ENCODE results near the gene PDE5A. TPM values are rescaled to one million over a fixed set of nuclear protein-coding genes. Genes with fewer than 3 reads are reported as not detected.

Gene PDE5A
- polyA plus RNA-seq, 1 donor (not counting 4 experiments of a cell fraction or from before 2014, with no cell fraction given): 3.6 TPM

GRCh38 chr4:119518915-119519410, 109.6 kb downstream of the PDE5A start:
- peaks cover 0 to 2% of the 10 kb centered on the region in 2 experiments for H3K36me3 ChIP-seq (ENCODE audit: control insufficient read depth in 2 of 2, extremely low read depth in 1 of 2, insufficient read depth in 2 of 2, low read length in 2 of 2)
- no peaks in the 10 kb centered on the region for H3K27me3 ChIP-seq (ENCODE audit: control insufficient read depth, extremely low read depth, insufficient read depth, low read length)
- no peaks in the 10 kb centered on the region for H3K9me3 ChIP-seq (ENCODE audit: control insufficient read depth, low read depth, low read length)
- H3K4me1 ChIP-seq (ENCODE audit: control insufficient read depth, extremely low read depth, insufficient read depth, low read length): no peaks in the 10 kb centered on the region
- no peak overlapping the region for H3K4me3 ChIP-seq (ENCODE audit: control insufficient read depth in 2 of 3, extremely low read depth in 1 of 3, insufficient read depth in 2 of 3, low read depth in 1 of 3, low read length in 3 of 3)
- no peaks in the 10 kb centered on the region for H3K9me1 ChIP-seq (ENCODE audit: control insufficient read depth, extremely low read depth, insufficient read depth, low read length)
- DNase-seq (ENCODE audit: low read depth, low spot score): no peak
- H3K4me2 ChIP-seq (ENCODE audit: control insufficient read depth, extremely low read depth, insufficient read depth, low read depth, low read length): no peak overlapping the region
- no peak overlapping the region for H3K27ac ChIP-seq (ENCODE audit: control insufficient read depth, insufficient read depth, low read length)
- no peak overlapping the region for H3K9ac ChIP-seq (ENCODE audit: control insufficient read depth, extremely low read depth, insufficient read depth, low read length)
- H4K20me1 ChIP-seq (ENCODE audit: control insufficient read depth, extremely low read depth, insufficient read depth, low read length): no peaks in the 10 kb centered on the region
- dilution Hi-C loops (cut with MboI; ENCODE audit: extremely low pct_ligation_motif_present, low sequenced_read_pairs): no loop called here
- TF ChIP-seq EZH2 (IDR thresholded peaks at IDR 0.05; ENCODE audit: low read length) (no peak), CTCF (optimal IDR thresholded peaks at IDR 0.05 in 1 of 3, IDR thresholded peaks at IDR 0.05 in 1 of 3, conservative IDR thresholded peaks at IDR 0.05 in 1 of 3; ENCODE audit: extremely low read depth in 1 of 3, insufficient read depth in 2 of 3, low read length in 3 of 3) (no peak)
- no peaks in the 10 kb centered on the region for H3K79me2 ChIP-seq (ENCODE audit: control insufficient read depth, insufficient read depth, low read length)
- no peak for FAIRE-seq
- H2AFZ ChIP-seq (ENCODE audit: control insufficient read depth, low read length): no peak overlapping the region

GRCh38 chr4:119518230-119518892, 110.2 kb downstream of the PDE5A start:
- no peaks in the 10 kb centered on the region for H4K20me1 ChIP-seq (ENCODE audit: control insufficient read depth, extremely low read depth, insufficient read depth, low read length)
- H3K9me3 ChIP-seq (ENCODE audit: control insufficient read depth, low read depth, low read length): no peaks in the 10 kb centered on the region
- no peak overlapping the region for H3K27ac ChIP-seq (ENCODE audit: control insufficient read depth, insufficient read depth, low read length)
- DNase-seq (ENCODE audit: low read depth, low spot score) (no peak), FAIRE-seq (no peak)
- H3K9me1 ChIP-seq (ENCODE audit: control insufficient read depth, extremely low read depth, insufficient read depth, low read length): no peaks in the 10 kb centered on the region
- H3K4me1 ChIP-seq (ENCODE audit: control insufficient read depth, extremely low read depth, insufficient read depth, low read length): no peaks in the 10 kb centered on the region
- no peaks in the 10 kb centered on the region for H3K27me3 ChIP-seq (ENCODE audit: control insufficient read depth, extremely low read depth, insufficient read depth, low read length)
- no peak overlapping the region for H3K4me2 ChIP-seq (ENCODE audit: control insufficient read depth, extremely low read depth, insufficient read depth, low read depth, low read length)
- H3K4me3 ChIP-seq (ENCODE audit: control insufficient read depth in 2 of 3, extremely low read depth in 1 of 3, insufficient read depth in 2 of 3, low read depth in 1 of 3, low read length in 3 of 3): no peak overlapping the region
- H2AFZ ChIP-seq (ENCODE audit: control insufficient read depth, low read length): no peak overlapping the region
- H3K36me3 ChIP-seq (ENCODE audit: control insufficient read depth in 2 of 2, extremely low read depth in 1 of 2, insufficient read depth in 2 of 2, low read length in 2 of 2): peaks cover 0 to 4% of the 10 kb centered on the region in 2 experiments
- no peaks in the 10 kb centered on the region for H3K79me2 ChIP-seq (ENCODE audit: control insufficient read depth, insufficient read depth, low read length)
- dilution Hi-C loops (cut with MboI; ENCODE audit: extremely low pct_ligation_motif_present, low sequenced_read_pairs): no loop called here
- TF ChIP-seq CTCF (optimal IDR thresholded peaks at IDR 0.05 in 1 of 3, IDR thresholded peaks at IDR 0.05 in 1 of 3, conservative IDR thresholded peaks at IDR 0.05 in 1 of 3; ENCODE audit: extremely low read depth in 1 of 3, insufficient read depth in 2 of 3, low read length in 3 of 3) (no peak), EZH2 (IDR thresholded peaks at IDR 0.05; ENCODE audit: low read length) (no peak)
- no peak overlapping the region for H3K9ac ChIP-seq (ENCODE audit: control insufficient read depth, extremely low read depth, insufficient read depth, low read length)

Measured in keratinocyte (primary cell).